SH-SY5Y (cell line): ENCODE measurements around the gene C6orf120.

Source experiments
- GATA2 ChIP-seq: IDR thresholded peaks from 2 replicates; pipeline ENCODE4 v1.6.1; 2011; ENCODE audit warnings: mild to moderate bottlenecking, low read depth, low read length
- GATA3 ChIP-seq: IDR thresholded peaks from 2 replicates; pipeline ENCODE4 v1.6.1; 2011; ENCODE audit warnings: low read depth, mild to moderate bottlenecking, low read length, moderate library complexity

DNA sequence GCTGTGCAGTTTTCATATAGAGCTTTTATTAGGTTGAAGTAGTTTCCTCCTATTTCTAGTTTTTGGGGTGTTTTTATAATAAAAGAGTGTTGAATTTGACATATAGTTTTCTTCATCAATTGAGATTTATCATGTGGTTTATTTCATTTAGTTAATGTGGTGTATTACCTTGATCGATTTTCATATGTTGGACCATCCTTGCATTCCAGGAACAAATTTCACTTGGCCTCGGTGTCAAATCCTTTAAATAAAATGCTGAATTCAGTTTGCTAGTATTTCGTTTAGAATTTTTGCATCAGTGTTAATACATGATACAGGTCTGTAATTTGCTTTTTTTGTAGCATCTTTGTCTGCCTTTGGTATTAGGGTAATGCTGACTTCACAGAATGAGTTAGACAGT is 43.5 kb downstream of the C6orf120 start:
- TF ChIP-seq GATA3 (no peak), GATA2 (no peak)
